Measurements from ENCODE around the gene GABRD.
"Not testable (repeated sequence)": the region's sequence is repeated elsewhere in the genome, so short reads cannot be mapped to it uniquely, and the experiment has no call there.

GABRD gene, protein sequence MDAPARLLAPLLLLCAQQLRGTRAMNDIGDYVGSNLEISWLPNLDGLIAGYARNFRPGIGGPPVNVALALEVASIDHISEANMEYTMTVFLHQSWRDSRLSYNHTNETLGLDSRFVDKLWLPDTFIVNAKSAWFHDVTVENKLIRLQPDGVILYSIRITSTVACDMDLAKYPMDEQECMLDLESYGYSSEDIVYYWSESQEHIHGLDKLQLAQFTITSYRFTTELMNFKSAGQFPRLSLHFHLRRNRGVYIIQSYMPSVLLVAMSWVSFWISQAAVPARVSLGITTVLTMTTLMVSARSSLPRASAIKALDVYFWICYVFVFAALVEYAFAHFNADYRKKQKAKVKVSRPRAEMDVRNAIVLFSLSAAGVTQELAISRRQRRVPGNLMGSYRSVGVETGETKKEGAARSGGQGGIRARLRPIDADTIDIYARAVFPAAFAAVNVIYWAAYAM

DNA sequence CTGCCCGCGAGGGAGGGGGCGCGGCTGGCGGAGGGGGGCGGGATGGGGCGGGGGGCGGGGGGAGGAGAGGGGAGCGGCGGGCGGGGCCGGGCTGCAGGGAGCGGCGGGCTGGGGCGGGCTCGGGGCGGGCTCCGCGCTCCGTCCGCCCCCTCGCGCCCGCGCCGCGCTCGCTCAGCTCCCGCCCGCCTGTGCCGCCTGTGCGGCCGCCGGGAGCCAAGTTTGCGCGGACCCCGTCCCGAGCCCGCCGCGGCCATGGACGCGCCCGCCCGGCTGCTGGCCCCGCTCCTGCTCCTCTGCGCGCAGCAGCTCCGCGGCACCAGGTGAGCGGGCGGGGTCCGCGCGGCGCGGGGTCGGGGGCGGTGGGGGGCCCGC is at the start of gene GABRD:
TSS of gene GABRD (plus strand) at position 174 of the 372 bp plus-strand sequence. CDS start at position 253, 79 bp downstream.
- DNase-seq (ENCODE audit: low spot score) = peak; percentile 66

DNA sequence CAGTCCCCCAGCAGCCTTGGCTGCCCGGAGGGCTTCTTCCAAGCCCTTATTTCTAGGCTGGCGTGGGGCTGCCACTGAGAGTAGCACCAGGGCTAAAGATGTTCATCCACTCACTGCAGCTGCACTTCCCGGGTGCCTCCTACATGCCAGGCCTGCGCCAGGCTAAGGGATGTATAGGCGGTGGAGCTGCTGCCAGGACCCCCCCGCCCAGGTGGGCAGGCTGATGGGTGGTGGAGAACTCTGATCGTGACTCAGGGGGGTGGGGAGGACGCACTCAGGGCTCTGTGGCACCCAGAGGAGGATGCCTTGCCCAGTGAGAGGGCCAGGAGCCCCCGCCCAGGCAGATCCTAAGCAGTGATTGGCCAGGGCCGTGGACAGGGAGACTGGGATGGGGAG is 49.6 kb upstream of the GABRD start:
- DNase-seq (ENCODE audit: low spot score) = no peak

DNA sequence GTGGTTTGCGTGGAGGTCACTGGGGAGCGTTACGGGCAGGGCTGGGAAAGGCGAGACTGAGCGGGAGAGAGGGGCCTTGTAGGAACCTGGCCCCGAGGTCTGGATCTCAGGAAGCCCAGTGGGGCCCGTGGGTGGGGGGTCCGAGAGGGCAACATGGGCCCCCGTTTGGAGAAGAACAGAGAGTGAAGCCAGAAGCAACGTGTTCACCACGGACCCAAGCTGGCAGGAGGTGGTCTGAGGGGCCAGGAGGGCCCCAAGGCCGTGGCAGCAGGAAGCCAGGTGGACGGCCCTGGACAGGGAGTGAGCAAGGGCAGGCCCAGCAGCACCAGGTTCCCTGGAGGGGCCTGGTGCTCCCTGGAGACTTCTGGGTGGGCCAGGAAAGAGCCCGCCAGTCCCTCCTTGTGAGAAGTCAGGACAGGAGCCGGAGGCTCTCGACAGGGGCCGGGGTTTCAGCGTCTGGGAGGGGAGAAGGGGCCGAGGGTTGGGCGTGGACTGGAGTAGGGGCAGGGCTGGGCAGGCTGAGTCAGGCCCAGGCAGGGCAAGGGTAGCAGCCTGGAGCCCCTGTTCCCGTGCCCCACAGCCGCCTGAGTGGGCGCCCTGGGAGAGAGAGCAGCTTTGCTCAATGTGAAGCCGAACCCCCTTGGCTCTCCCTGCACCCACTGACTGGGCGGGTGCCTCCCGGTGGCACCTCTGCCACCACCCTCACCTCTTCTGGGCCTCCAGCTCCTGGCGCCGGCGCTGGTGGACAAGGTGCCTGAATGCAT is 49.0 kb upstream of the GABRD start:
- no peak for DNase-seq (ENCODE audit: low spot score)

DNA sequence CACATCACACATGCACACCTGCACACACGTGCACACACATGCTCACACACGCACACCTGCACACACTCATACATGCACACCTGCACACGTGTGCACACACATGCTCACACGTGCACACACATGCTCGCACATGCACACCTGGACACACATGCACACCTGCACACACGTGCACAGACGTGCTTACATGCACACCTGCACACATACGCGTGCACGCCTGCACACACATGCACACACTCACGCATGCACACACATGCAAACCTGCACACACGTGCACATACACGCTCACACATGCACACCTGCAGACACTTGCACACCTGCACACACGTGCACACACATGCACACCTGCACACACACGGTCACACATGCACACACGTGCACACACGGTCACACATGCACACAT is 48.1 kb upstream of the GABRD start:
- no peak for DNase-seq (ENCODE audit: low spot score)

DNA sequence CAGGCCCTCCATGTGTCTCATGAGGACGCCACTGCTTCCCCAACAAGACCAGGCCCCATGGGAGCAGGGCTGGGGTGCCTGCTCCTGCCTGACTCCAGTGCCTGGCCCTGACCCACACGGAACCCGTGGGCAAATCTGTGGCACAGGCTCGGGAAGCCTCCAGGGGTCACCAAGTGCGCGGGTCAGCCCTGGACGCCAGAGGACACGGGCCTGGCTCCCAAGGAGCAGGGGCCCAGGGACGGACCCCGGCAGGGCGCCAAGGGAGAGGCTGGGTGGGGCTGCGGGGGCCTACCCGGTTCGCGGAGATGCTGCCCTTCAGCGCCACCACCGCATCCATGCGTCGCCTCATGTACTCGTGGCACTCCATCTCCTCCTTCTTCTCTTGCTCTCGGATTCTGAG is 47.5 kb upstream of the GABRD start:
- DNase-seq (ENCODE audit: low spot score) = no peak

DNA sequence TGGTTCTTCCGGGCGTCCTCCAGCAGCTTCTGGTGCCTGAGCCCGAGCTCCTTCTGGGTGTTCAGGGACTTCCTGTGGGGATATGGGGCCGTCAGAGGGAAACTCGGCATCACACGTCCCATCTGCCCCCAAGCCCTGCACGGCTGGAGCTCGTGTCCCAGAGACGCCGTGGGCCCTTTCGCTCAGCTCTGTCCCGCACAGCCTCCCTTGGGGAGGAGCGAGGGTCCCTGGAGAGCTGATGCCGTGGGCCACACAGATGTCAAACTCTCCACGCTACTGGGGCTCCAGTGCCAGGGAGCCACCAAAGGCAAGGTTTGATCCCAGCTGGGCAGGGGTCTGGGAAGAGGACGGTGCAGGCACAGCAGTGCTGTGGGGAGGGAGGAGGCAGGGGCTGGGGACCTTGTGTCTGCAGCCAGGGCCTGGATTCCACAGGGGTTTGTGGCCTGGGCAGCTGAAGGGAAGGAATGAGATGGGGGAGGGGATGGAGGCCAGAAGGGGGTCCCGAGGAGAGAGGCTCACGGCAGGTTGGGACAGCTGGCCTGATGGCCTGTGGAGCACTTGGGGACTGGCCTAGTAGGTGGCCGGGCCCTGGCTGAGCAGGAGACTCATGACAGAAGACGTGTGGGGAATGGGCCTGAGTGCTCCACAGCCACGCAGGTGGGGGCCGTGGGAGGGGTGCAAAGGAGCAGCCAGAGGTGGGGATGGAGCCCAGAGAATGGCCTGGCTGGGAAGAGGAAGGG is 46.0 kb upstream of the GABRD start:
- DNase-seq (ENCODE audit: low spot score) = no peak

DNA sequence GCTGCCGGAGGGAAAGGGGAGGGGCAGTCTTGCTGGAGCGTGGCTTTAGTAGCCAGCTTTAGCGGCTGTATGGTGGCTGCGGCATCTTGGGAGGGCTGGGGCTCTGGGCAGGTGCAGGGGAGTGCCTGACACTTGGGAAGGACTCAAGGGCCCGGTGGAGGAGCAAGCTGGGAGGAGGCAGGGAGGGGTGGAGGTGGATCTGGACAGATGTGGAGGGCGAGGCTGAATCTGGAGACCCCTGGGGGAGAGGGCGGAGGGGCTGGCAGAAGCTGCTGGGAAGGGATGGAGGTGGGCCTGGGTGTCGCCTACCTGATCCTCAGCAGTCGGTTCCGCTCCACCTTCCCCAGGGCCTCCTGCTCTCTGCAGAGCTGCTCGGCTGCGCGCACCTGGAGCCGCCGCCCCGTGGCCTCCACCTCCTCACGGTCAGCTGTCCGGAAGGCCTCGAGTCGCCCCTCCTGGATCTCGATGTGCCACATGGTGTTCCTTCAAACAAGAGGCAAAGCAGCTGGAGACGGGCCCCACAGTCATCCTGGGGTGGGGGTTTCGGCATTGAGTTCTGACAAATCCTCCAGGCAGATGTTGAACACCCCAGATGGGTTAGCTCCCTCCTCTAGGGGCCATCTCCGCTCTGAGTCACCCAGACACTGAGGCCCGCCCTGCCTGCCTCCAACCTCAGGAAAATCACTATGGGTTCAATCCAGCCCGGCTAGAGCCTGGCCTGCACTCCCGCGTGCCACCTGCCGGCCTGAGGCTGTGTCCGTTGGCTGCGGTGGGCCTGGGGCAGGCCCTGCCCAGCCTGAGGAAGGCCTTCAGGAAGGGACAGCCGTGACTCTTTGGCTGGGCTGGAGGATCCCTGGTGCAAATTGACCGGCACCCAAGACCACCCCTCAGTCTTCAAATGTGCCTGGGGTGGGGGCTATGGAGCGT is 45.2 kb upstream of the GABRD start:
- DNase-seq (ENCODE audit: low spot score) = no peak

DNA sequence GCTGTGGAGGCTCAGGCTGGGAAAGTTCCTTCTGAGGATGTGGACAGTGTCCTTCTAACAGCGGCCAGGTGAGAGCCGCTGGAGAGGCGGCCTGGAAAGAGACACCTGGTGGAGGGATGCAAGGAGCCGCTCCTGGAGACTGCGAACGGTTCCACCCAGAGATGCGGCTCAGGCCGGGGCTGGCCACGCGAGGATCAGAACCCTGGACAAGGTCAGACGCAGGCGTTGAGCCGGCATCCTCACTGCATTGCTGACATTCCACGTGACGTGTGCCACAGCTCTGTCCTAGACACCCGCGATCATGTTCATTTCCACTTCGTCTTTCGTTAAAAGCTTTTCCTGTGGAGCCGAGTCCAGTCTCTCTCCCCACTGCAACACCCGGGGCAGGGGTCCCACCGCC is 44.3 kb upstream of the GABRD start:
- DNase-seq (ENCODE audit: low spot score) = no peak

DNA sequence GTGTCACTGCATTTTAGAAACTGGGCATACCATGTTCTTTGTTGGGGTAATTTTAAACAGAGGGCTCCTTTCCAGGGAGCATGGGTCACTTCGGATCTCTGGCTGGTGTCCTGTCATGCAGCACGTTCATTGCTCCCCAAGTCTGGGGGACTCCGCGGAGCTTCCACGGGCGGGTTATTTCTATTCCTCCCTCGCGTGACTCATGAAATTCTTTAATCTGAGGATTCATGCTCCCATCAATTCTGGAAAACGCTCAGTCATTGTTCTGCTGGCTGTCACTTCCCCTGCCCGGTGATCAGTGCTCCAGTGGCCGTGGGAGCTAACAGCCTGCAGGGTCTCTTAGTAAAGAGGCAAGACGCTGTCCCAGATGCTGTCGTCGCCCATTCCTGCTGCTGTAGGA is 43.6 kb upstream of the GABRD start:
- DNase-seq (ENCODE audit: low spot score) = no peak

DNA sequence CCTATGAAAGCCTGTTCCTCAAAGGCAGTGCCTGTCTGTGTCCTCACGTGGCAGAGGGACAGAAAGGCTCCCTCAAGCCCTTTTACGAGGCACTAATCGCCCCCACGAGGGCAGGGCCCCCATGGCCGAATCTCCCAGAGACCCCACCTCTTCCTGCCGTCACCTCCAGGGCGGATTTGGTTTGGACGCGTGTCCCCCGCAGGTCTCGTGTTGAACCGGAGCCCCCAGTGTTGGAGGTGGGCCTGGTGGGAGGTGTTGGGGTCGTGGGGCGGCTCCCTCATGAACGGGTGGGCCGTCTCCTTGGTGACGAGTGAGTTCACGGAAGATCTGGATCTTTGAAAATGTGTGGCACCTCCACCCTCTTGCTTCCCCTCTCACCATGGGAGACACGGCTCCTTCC is 43.1 kb upstream of the GABRD start:
- DNase-seq (ENCODE audit: low spot score) = no peak

DNA sequence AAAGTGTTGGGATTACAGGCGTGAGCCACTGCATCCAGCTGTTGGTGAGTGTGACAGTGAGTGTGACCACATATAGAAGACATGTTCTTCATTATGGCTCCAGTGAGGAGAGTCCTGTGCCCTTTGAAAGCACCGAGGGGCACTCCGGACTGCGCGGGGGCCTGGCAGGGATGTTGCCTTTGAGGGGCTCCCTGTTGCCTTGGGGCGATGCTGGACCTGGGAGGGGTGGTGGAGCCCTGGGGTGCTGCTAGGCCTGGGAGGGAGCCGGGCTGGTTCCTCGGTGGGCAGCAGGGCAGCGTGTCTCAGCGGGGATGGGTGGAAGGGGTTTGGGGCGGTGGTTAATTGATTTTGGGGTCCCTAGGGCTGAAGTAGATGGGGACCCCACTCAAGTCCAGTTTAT is 41.0 kb upstream of the GABRD start:
- no peak for DNase-seq (ENCODE audit: low spot score)

DNA sequence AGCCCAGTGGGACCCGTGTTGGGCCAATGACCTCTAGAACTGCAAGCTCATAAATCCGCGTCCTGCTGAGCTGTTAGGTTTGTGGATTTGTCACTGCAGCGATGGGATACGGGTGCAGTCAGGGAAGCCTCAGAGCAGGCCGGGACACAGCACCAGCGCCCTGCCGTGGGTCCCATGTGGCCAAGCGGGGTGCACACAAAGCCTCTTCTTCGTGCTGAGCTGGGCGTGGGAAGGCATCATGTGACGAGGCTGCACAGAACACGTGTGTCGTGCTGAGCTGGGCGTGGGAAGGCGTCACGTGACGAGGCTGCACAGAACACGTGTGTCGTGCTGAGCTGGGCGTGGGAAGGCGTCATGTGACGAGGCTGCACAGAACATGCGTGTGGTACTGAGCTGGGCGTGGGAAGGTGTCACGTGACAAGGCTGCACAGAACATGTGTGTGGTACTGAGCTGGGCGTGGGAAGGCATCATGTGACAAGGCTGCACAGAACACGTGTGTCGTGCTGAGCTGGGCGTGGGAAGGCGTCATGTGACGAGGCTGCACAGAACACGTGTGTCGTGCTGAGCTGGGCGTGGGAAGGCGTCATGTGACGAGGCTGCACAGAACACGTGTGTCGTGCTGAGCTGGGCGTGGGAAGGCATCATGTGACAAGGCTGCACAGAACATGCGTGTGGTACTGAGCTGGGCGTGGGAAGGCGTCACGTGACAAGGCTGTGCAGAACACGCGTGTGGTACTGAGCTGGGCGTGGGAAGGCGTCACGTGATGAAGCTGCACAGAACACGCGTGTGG is 40.3 kb upstream of the GABRD start:
- DNase-seq (ENCODE audit: low spot score) = not testable (repeated sequence)

DNA sequence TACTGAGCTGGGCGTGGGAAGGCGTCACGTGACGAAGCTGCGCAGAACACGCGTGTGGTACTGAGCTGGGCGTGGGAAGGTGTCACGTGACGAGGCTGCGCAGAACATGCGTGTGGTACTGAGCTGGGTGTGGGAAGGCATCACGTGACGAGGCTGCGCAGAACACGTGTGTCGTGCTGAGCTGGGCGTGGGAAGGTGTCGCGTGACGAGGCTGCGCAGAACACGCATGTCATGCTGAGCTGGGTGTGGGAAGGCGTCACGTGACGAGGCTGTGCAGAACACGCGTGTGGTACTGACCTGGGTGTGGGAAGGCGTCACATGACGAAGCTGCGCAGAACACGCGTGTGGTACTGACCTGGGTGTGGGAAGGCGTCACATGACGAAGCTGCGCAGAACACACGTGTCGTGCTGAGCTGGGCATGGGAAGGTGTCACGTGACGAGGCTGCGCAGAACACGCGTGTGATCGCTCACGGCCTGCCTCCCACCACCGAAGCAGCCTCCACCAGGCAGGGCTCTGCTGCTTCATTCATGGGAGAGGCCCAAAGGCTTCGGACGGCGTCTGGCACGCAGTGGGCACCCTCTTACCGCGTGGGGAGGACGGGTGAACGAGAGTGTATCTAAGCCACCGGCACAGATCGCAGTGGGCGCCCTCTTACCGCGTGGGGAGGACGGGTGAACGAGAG is 39.5 kb upstream of the GABRD start:
- no peak for DNase-seq (ENCODE audit: low spot score)

DNA sequence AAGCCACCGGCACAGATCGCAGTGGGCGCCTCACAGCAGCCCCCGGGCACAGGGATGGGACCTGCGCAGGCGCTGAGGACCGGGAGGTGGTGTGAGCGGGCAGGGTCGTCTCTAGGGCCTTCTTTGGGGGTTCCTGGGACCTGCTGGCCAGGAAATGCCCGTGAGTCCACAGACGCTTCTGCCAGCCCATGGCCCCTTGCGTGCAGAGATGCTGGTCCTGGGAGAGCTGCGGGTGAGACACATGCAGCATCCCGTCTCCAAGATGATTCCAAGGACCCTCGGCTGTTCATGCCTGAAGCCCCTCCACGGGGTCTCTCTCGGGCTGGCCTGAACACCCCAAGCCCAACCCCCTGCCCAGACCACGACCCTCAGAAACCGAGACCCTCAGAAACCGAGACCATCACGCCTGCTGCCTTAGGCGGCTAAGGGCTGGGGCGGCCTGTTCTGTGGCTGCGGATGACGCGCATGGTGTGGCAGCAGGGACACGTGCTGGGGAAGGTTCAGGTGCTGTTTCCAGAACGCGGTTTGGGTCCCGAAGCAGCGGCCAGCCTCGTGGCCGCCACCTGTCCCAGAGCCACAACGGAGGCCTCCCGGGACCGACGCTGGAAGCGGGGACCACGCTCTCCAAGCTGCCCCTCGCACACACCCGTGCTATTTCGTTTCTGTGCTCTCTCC is 38.5 kb upstream of the GABRD start:
- DNase-seq (ENCODE audit: low spot score) = no peak

DNA sequence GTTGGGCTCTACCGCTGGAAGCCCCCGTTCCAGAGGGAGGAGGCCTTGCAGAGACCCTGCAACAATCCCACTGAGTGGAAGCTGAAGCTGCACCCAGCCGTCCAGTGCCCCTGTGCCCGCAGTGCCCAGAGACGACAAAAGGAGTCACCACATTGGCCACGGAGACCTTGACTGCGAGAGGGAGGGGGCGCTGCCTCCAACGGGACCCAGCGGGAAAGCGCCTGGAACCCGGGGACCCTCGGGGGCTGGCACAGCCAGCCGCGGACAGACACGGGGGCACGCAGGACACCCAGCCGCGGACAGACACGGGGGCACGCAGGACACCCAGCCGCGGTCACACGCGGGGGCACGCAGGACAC is 38.0 kb upstream of the GABRD start:
- DNase-seq (ENCODE audit: low spot score) = no peak

DNA sequence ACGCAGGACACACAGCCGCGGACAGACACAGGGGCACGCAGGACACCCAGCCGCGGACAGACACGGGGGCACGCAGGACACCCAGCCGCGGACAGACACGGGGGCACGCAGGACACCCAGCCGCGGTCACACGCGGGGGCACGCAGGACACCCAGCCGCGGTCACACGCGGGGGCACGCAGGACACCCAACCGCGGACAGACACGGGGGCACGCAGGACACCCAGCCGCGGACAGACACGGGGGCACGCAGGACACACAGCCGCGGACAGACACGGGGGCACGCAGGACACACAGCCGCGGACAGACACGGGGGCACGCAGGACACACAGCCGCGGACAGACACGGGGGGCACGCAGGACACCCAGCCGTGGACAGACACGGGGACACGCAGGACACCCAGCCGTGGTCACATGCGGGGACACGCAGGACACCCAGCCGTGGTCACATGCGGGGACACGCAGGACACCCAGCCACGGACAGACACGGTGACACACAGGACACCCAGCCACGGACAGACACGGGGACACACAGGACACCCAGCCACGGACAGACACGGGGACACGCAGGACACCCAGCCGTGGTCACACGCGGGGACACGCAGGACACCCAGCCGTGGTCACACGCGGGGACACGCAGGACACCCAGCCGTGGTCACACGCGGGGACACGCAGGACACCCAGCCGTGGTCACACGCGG is 37.4 kb upstream of the GABRD start:
- DNase-seq (ENCODE audit: low spot score) = not testable (repeated sequence)

DNA sequence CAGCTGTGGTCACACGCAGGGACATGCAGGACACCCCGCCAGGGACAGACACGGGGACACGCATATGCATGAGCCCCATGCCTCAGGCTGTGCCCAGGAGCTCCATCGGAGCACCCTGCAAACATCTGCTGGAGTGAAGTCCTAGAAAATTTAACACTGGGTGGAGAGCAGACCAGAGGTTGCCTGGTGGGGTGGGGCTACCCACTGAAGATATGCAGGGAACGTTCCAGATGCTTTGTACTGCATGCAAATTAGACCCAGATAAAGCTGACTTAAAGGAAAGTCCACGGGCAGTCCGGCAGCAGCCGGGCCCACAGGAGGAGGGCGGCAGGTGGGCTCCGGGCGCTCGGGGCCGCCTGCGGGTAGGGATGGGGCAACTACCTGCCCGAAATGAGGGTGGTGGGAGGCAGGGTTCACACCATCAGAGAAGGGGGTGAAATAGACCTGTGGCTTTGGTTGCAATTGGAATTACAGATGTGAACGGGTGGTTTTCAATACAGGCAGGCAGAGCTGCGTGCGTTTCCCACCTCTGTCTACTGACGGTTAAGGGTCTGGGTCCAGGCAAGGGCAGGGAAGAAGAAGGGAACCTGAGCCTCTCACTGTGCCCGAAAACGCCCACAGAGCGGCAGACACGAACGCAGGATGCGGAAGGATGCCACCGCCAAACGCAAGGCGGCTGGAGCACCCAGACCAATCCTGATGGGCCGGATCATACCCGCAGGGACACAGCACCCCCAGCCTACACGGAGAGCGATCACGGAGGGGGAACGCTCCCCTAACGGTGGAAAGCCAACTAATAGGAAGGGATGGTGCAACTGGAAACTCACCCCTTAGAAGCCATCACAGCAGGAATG is 36.5 kb upstream of the GABRD start:
- DNase-seq (ENCODE audit: low spot score) = no peak

DNA sequence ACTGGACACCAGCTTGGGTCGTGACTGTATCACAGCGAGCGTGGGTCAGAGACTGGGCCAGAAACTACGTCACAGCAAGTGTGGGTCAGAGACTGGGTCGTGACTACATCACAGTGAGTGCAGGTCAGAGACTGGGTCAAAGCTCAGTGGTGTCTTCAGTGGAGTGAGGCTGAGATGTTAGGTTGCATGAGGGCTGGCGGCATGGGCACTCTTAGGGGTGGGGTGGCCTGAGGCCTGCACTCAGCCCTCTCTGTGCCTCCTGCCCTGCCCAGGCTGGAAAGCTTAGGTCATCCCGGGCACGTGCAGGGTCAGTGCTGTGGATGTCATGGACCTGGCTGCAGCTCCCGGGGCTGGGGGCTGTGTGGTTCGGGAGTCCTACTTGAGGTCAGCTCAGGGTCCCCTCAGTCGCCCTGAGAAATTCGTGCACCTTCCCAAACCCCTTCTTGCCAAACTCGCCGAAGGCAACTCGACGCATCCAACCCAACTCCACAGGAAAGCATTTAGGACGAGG is 34.5 kb upstream of the GABRD start:
- DNase-seq (ENCODE audit: low spot score) = no peak

Data from AG20443 (cell line).